CD4-positive, alpha-beta T cell treated with Interleukin-12 subunit alpha and Interleukin-12 subunit beta, for 1 hour (primary cell): ENCODE data around the gene GPR160.

Source experiments
- DNase-seq: peaks from one replicate; pipeline ENCODE4 v3.0.0-alpha.2; 2020

Gene GPR160

DNA sequence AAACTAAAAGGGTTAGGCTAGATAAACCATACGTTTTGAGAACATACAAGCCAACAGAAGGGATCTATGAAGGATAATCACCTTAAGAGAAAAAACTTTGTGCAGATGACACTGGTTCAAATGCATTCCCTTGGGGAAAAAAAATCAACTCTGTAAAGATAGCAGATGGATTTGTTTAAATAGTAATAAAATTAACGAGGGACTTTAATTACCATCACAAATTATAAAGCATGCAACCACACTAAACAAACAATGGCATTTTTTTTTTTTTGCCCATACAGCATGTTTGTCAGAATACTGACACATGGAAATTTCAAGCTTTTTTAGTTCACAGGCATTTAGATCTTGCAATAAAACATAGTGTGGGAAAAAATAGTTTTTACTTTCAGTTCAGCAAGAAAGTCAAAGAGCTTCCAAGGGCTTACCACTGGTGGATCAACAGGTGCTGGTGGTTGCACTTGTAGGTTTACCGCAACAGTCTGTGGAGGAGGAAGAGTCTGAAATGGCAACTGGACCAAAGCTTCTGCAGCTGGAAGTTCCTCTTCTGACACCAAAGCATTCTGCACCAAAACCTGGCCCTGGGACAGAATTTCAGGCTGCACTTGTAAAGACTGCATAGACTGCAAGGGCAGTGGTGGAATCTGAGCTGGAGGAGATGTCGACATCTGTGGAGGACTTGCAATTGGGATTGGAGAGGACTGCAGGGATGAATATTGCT, 90.6 kb downstream of the GPR160 start:
- peak; percentile 7 for DNase-seq

DNA sequence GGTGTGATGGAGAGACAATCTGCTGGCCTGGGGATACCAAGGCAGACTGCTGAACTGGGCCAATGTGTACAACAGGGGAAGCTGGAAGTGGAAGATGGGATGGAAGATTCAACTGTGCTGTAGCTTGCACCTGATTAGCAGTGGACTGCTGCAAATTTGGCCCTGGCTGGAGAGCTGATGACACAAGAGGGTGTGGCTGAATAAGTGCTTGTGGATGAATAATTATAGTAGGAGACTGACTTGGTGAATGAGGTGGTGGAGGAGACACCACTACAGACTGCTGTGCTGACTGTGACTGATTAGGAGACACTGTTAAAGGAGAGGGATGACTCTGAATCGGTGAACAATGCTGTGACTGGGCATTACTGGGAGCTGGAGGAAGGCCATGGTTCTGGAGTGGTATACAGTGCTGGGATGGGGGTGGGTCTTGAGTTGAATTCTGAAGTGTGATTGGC, 91.2 kb downstream of the GPR160 start:
- no peak for DNase-seq

DNA sequence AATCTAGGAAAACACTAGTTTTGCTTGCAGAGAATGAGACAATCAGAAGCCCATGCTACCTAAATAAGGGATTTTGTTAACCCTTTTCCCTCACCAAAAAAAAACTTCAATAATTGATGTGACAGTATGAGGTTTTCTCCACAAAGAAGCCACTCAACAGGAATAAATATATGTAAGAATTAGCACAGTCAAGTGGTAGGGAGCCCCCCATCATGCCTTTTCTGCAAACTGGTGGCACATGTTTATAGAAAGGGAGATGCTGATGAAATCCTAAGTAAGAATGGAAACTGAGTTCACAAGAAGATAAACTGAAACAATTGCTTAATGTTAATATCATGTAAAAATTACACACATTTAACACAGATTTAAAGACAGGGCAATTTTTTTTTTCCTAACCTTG, 92.7 kb downstream of the GPR160 start:
- DNase-seq: no peak

DNA sequence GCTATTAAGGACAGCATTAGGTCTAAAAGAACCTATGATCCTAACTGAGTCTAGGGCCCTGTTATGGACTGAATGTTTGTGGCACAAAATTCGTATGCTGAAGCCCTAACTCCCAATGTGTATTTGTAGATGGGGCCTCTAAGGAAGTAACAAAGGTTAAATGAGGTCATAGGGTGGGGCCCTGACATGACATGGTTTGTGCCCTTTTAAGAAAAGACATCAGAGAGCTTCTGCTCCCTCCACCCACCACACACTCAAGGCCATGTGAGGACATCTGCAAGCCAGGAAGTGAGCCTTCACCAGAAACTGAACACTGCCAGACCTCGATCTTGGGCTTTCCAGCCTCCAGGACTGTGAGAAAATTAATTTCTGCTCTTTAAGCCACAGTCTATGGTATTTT, 94.5 kb downstream of the GPR160 start:
- no peak for DNase-seq
